ENCODE results near the gene SLC12A4.
"Not testable (repeated sequence)": the region's sequence is repeated elsewhere in the genome, so short reads cannot be mapped to it uniquely, and the experiment has no call there.

SLC12A4 gene

DNA sequence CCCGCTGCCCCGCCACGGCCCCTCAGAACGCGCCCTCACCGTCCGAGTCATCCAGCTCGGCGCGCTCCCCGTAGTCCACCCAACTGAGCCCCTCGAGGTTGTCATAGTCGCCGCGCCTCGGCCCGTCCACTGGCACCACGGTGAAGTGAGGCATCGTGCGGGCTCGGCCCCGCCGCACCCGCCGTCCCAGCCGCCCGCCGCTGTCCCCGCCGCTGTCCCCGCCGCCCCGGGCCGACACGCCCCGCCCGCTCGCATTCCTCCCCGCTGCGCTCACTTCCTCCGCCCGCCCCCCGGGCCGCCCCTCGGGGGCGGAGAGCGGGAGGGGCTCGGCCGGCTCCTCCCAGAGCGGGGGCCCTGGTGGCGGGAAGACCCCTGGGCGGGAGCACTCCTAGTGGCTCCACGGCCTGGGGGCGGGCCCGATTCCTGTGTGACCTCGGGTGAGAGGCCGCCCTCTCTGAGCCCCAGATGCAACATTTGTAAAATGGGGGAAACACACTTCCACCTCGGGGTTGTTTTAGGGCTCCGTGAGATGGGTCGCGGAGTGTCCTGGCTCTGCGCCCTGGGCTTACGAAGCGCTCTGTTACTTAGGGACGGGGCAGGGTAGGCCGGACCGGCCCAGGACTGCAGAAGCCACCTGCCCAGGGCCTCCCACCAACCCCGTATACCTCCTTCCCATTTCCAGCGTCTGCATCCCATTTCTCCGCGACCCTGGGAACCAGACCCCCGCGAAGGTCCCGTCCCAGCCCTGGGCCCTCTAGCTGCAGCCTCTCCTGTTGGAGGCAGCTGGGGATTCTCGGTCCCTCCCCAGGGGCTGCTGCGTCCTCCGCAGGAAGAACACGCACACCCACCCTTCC is at the start of gene SLC12A4:
TSS of gene SLC12A4 (minus strand) at position 238 of the 854 bp plus-strand sequence. CDS start at position 154, 84 bp downstream.
- H3K27me3 ChIP-seq (ENCODE audit: control insufficient read depth, insufficient read depth, low read length): no peaks in the 10 kb centered on the region
- no peak within 1 kb of the TSS for H3K27ac ChIP-seq (ENCODE audit: low read length)
- H3K36me3 ChIP-seq (ENCODE audit: control insufficient read depth, low read depth, low read length): no peaks in the 10 kb centered on the region
- H3K9ac ChIP-seq (ENCODE audit: low read length): peak within 1 kb of the TSS; percentile 19
- peak within 1 kb of the TSS; percentile 68 for H3K4me3 ChIP-seq (ENCODE audit: low read length)
- H3K4me1 ChIP-seq (ENCODE audit: control insufficient read depth, low read depth, low read length): peaks cover 14% of the 10 kb centered on the region
- no peaks in the 10 kb centered on the region for H3K9me3 ChIP-seq (ENCODE audit: control insufficient read depth, low read depth, low read length)

DNA sequence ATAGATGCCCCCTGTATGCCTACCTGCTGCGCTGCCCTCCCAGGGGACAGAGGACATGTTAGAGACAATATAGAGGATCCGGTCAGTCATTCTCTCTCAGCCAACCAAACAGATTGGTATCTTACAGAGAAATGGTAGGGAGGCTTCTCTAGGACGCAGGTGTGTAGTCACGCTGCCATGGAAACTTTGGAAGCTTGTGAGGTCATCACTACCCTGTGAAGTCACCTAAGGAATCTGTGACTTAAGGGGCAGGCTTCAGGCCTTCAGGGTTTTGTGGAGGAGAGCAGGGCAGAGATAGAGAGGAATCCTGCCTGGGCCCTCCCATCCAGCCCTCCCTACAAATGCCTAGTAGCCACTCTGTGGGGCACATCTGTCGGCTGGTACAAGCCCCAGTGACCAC is 47.2 kb upstream of the SLC12A4 start, which contains the start of gene DPEP2NB:
TSS of gene DPEP2NB (minus strand) at position 231 of the 400 bp plus-strand sequence. CDS start at position 90, 141 bp downstream.
- Histone ChIP-seq H3K27me3 (ENCODE audit: control insufficient read depth, insufficient read depth, low read length) (no peaks in the 10 kb centered on the region), H3K4me3 (ENCODE audit: low read length) (no peak within 1 kb of the TSS), H3K36me3 (ENCODE audit: control insufficient read depth, low read depth, low read length) (no peaks in the 10 kb centered on the region), H3K27ac (ENCODE audit: low read length) (no peak within 1 kb of the TSS), H3K9ac (ENCODE audit: low read length) (no peak within 1 kb of the TSS), H3K4me1 (ENCODE audit: control insufficient read depth, low read depth, low read length) (no peaks in the 10 kb centered on the region), H3K9me3 (ENCODE audit: control insufficient read depth, low read depth, low read length) (no peaks in the 10 kb centered on the region)

DNA sequence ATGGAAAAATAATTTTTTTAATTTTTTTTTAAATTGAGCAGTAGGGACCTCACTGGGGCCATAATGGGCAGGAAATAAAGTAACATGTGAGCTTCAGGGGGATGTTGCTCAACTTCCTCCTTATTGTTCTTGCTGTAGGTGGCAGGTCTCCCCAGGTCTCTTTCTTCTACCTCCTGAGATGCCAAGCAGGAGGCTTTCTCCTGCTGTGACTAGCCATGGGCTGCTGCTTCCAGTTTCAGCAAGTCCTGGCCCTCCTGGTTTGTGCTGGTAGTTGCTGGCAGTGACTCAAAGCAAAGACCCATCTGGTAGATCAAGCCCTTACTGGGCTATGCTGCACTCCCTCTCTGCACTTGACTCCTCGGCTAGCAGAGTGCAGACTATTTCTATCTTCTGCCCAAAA is 45.0 kb upstream of the SLC12A4 start:
- Histone ChIP-seq H3K27me3 (ENCODE audit: control insufficient read depth, insufficient read depth, low read length) (no peaks in the 10 kb centered on the region), H3K9me3 (ENCODE audit: control insufficient read depth, low read depth, low read length) (no peaks in the 10 kb centered on the region), H3K4me3 (ENCODE audit: low read length) (no peak overlapping the region), H3K27ac (ENCODE audit: low read length) (no peak overlapping the region), H3K9ac (ENCODE audit: low read length) (no peak overlapping the region), H3K36me3 (ENCODE audit: control insufficient read depth, low read depth, low read length) (no peaks in the 10 kb centered on the region), H3K4me1 (ENCODE audit: control insufficient read depth, low read depth, low read length) (no peaks in the 10 kb centered on the region)

GRCh38 chr16:68009872-68010271 is 41.4 kb upstream of the SLC12A4 start:
- H3K4me3 ChIP-seq (ENCODE audit: low read length): not testable (repeated sequence)

GRCh38 chr16:68009157-68009735 is 40.8 kb upstream of the SLC12A4 start:
- H3K4me1 ChIP-seq (ENCODE audit: control insufficient read depth, low read depth, low read length): peaks cover 4% of the 10 kb centered on the region
- no peak overlapping the region for H3K9ac ChIP-seq (ENCODE audit: low read length)
- no peaks in the 10 kb centered on the region for H3K27me3 ChIP-seq (ENCODE audit: control insufficient read depth, insufficient read depth, low read length)
- no peaks in the 10 kb centered on the region for H3K9me3 ChIP-seq (ENCODE audit: control insufficient read depth, low read depth, low read length)
- H3K27ac ChIP-seq (ENCODE audit: low read length): no peak overlapping the region
- H3K4me3 ChIP-seq (ENCODE audit: low read length): no peak overlapping the region
- no peaks in the 10 kb centered on the region for H3K36me3 ChIP-seq (ENCODE audit: control insufficient read depth, low read depth, low read length)

More at GRCh38 chr16:68009872-68010271, 41.4 kb upstream of the SLC12A4 start:
- not testable (repeated sequence) for H3K36me3 ChIP-seq (ENCODE audit: control insufficient read depth, low read depth, low read length); H3K9me3 ChIP-seq (ENCODE audit: control insufficient read depth, low read depth, low read length); H3K9ac ChIP-seq (ENCODE audit: low read length); H3K4me1 ChIP-seq (ENCODE audit: control insufficient read depth, low read depth, low read length); H3K27ac ChIP-seq (ENCODE audit: low read length); H3K27me3 ChIP-seq (ENCODE audit: control insufficient read depth, insufficient read depth, low read length)

DNA sequence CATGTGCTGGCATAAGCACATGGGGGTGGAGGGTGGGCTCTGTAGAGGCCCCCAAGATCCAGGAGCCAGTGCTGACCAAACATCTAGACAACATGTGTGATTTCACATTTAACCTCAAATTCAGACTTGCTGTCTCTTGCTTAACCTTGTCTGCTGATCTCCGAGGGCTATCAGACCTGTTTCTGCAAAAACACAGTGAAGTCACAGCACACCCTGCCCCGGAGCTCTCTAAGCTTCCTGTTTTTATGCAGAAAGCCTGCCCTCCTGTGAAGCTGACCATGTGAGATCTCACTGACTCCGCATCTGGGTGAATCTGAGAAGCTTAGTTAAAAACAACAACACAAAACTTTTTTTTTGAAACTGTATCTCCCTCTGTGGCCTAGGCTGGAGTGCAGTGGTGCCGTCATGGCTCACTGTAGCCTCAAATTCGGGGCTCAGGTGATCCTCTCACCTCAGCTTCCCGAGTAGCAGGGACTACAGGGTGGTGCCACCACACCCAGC is 37.4 kb upstream of the SLC12A4 start:
- Histone ChIP-seq H3K9me3 (ENCODE audit: control insufficient read depth, low read depth, low read length) (no peaks in the 10 kb centered on the region), H3K27ac (ENCODE audit: low read length) (no peak overlapping the region), H3K4me1 (ENCODE audit: control insufficient read depth, low read depth, low read length) (peaks cover 4% of the 10 kb centered on the region), H3K36me3 (ENCODE audit: control insufficient read depth, low read depth, low read length) (no peaks in the 10 kb centered on the region), H3K27me3 (ENCODE audit: control insufficient read depth, insufficient read depth, low read length) (no peaks in the 10 kb centered on the region), H3K9ac (ENCODE audit: low read length) (no peak overlapping the region), H3K4me3 (ENCODE audit: low read length) (no peak overlapping the region)

- no peaks in the 10 kb centered on the region for H3K27me3 ChIP-seq (ENCODE audit: control insufficient read depth, insufficient read depth, low read length)
- no peak overlapping the region for H3K27ac ChIP-seq (ENCODE audit: low read length)
- no peak overlapping the region for H3K9ac ChIP-seq (ENCODE audit: low read length)
- H3K36me3 ChIP-seq (ENCODE audit: control insufficient read depth, low read depth, low read length): no peaks in the 10 kb centered on the region
- H3K4me3 ChIP-seq (ENCODE audit: low read length): no peak overlapping the region
- H3K4me1 ChIP-seq (ENCODE audit: control insufficient read depth, low read depth, low read length): peaks cover 4% of the 10 kb centered on the region
- no peaks in the 10 kb centered on the region for H3K9me3 ChIP-seq (ENCODE audit: control insufficient read depth, low read depth, low read length)
These were observed 36.8 kb upstream of the SLC12A4 start for GRCh38 chr16:68005211-68005610.

GRCh38 chr16:68003031-68003430 is 34.6 kb upstream of the SLC12A4 start:
- H3K9ac ChIP-seq (ENCODE audit: low read length): no peak overlapping the region
- no peak overlapping the region for H3K27ac ChIP-seq (ENCODE audit: low read length)
- no peak overlapping the region for H3K4me3 ChIP-seq (ENCODE audit: low read length)
- peaks cover 4% of the 10 kb centered on the region for H3K4me1 ChIP-seq (ENCODE audit: control insufficient read depth, low read depth, low read length)
- no peaks in the 10 kb centered on the region for H3K9me3 ChIP-seq (ENCODE audit: control insufficient read depth, low read depth, low read length)
- no peaks in the 10 kb centered on the region for H3K27me3 ChIP-seq (ENCODE audit: control insufficient read depth, insufficient read depth, low read length)
- H3K36me3 ChIP-seq (ENCODE audit: control insufficient read depth, low read depth, low read length): no peaks in the 10 kb centered on the region

GRCh38 chr16:68000450-68000849 is 32.0 kb upstream of the SLC12A4 start:
- Histone ChIP-seq H3K27me3 (ENCODE audit: control insufficient read depth, insufficient read depth, low read length) (no peaks in the 10 kb centered on the region), H3K4me1 (ENCODE audit: control insufficient read depth, low read depth, low read length) (no peaks in the 10 kb centered on the region), H3K27ac (ENCODE audit: low read length) (no peak overlapping the region), H3K9me3 (ENCODE audit: control insufficient read depth, low read depth, low read length) (no peaks in the 10 kb centered on the region), H3K9ac (ENCODE audit: low read length) (no peak overlapping the region), H3K36me3 (ENCODE audit: control insufficient read depth, low read depth, low read length) (no peaks in the 10 kb centered on the region), H3K4me3 (ENCODE audit: low read length) (no peak overlapping the region)

- no peaks in the 10 kb centered on the region for H3K27me3 ChIP-seq (ENCODE audit: control insufficient read depth, insufficient read depth, low read length)
- H3K9ac ChIP-seq (ENCODE audit: low read length): no peak overlapping the region
- H3K36me3 ChIP-seq (ENCODE audit: control insufficient read depth, low read depth, low read length): no peaks in the 10 kb centered on the region
- no peaks in the 10 kb centered on the region for H3K9me3 ChIP-seq (ENCODE audit: control insufficient read depth, low read depth, low read length)
- no peaks in the 10 kb centered on the region for H3K4me1 ChIP-seq (ENCODE audit: control insufficient read depth, low read depth, low read length)
- H3K4me3 ChIP-seq (ENCODE audit: low read length): no peak overlapping the region
- no peak overlapping the region for H3K27ac ChIP-seq (ENCODE audit: low read length)
These were observed 31.5 kb upstream of the SLC12A4 start for GRCh38 chr16:67999985-68000384.

- not testable (repeated sequence) for H3K9ac ChIP-seq (ENCODE audit: low read length); H3K4me3 ChIP-seq (ENCODE audit: low read length); H3K27ac ChIP-seq (ENCODE audit: low read length); H3K27me3 ChIP-seq (ENCODE audit: control insufficient read depth, insufficient read depth, low read length); H3K9me3 ChIP-seq (ENCODE audit: control insufficient read depth, low read depth, low read length); H3K4me1 ChIP-seq (ENCODE audit: control insufficient read depth, low read depth, low read length); H3K36me3 ChIP-seq (ENCODE audit: control insufficient read depth, low read depth, low read length)
These were observed 30.6 kb upstream of the SLC12A4 start, which contains the start of gene DPEP2 for GRCh38 chr16:67998779-67999688. Gene DPEP2 (minus strand): TSS chr16:67999484. CDS start chr16:67993212, 6,272 bp downstream.
